Body of pancreas (tissue), 4 donors: ENCODE results near the gene SSU72.

ENCODE experiments used
- POLR2A ChIP-seq, 3 donors: fragments of 450-650 bp; IDR thresholded peaks; one replicate each; pipeline ENCODE4 v1.6.1; 2016; ENCODE audit warnings: antibody characterized with exemption in 3 of 3, mild to moderate bottlenecking in 2 of 3
- TF ChIP-seq, protein P1 (sequence below), 7 experiments: fragments of 450-650 bp in 4 of 7; fragments of 200-600 bp in 3 of 7; sonication (generic) in 3 of 7; IDR thresholded peaks; one replicate each; pipeline ENCODE4 v1.5.1; 2016 to 2019; ENCODE audit warnings: antibody characterized with exemption in 7 of 7

DNA sequence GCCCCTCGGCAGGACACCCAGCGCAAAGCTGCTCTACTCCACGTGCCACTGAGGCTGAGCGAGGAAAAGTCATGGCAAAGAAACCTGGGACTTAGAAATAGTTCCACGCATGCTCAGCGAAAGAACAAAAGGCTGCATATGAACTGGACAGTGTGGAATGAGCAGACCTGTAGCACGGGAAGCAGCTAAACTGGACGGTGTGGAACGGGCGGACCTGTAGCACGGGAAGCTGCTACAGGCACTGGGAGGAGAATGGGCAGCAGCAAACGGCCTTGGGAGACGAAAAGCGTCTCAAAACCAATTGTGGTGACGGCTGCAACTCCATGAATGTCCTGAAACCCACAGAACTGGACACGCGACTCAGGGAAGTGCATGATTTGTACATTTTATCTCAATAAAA is 15.6 kb downstream of the SSU72 start:
- TF ChIP-seq, protein P1, sequence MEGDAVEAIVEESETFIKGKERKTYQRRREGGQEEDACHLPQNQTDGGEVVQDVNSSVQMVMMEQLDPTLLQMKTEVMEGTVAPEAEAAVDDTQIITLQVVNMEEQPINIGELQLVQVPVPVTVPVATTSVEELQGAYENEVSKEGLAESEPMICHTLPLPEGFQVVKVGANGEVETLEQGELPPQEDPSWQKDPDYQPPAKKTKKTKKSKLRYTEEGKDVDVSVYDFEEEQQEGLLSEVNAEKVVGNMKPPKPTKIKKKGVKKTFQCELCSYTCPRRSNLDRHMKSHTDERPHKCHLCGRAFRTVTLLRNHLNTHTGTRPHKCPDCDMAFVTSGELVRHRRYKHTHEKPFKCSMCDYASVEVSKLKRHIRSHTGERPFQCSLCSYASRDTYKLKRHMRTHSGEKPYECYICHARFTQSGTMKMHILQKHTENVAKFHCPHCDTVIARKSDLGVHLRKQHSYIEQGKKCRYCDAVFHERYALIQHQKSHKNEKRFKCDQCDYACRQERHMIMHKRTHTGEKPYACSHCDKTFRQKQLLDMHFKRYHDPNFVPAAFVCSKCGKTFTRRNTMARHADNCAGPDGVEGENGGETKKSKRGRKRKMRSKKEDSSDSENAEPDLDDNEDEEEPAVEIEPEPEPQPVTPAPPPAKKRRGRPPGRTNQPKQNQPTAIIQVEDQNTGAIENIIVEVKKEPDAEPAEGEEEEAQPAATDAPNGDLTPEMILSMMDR (IDR thresholded peaks at IDR 0.05) = no peak
- no peak for TF ChIP-seq POLR2A (IDR thresholded peaks at IDR 0.05)
